Activated CD4-positive, alpha-beta T cell treated with anti-CD3 and anti-CD28 coated beads, Interleukin-2, amount 10 ng/mL, durations not matched to agents 7 days and 5 days (primary cell): ENCODE results near the gene TGM1. TPM values are rescaled to one million over a fixed set of nuclear protein-coding genes. Genes with fewer than 3 reads are reported as not detected.
"Not testable (repeated sequence)": the region's sequence is repeated elsewhere in the genome, so short reads cannot be mapped to it uniquely, and the experiment has no call there.

Experiments used
- CTCF ChIA-PET: fragments of 350-600 bp; sonication (Branson Sonifier 250); formaldehyde crosslinking; loops from one replicate; lab custom pipeline; 2021; ENCODE audit warnings: antibody characterized with exemption; lab: Charles Lee
- POLR2A ChIA-PET: fragments of 350-600 bp; sonication (Branson Sonifier 250); formaldehyde crosslinking; loops from one replicate; lab custom pipeline; 2021; ENCODE audit warnings: antibody characterized with exemption; lab: Charles Lee
- DNase-seq: peaks from one replicate; pipeline ENCODE4 v3.0.0-alpha.2; 2020
- H3K27ac Mint-ChIP-seq: one replicate; pipeline ENCODE4 v1.8.0; 2021; ENCODE audit warnings: mild to moderate bottlenecking, moderate library complexity, mixed read lengths
- H3K27me3 Mint-ChIP-seq: one replicate; pipeline ENCODE4 v1.8.0; 2021; ENCODE audit warnings: mixed read lengths
- H3K36me3 Mint-ChIP-seq: one replicate; pipeline ENCODE4 v1.8.0; 2021; ENCODE audit warnings: low read depth, mixed read lengths
- H3K4me1 Mint-ChIP-seq: one replicate; pipeline ENCODE4 v1.8.0; 2021; ENCODE audit warnings: mixed read lengths
- H3K4me3 Mint-ChIP-seq: one replicate; pipeline ENCODE4 v1.8.0; 2021; ENCODE audit warnings: mild to moderate bottlenecking, moderate library complexity, mixed read lengths
- H3K9me3 Mint-ChIP-seq: one replicate; pipeline ENCODE4 v1.8.0; 2021; ENCODE audit warnings: mixed read lengths
- total RNA-seq, 2 experiments: library from RNA; stranded (reverse); gene quantifications; one replicate each; pipeline ENCODE4 v1.2.3, GENCODE V29; 2021

Gene TGM1
- total RNA-seq, 2 experiments from 2014 or later: 6.5 TPM

DNA sequence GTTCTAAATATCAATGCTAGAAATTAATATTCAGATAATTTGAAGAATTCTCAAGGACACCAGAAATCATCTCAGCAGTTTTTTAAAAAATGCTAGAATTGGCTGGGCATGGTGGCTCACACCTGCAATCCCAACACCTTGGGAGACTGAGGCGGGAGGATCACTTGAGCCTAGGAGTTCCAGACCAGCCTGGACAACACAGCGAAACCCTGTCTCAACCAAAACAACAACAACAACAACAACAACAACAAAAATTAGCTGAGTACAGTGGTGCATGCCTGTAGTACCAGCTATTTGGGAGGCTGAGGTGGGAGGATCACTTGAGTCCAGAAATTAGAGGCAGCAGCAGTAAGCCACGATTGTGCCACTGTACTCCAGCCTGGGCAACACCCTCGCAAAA, 43.9 kb downstream of the TGM1 start:
- POLR2A ChIA-PET: no interaction called here
- no peak for DNase-seq
- Mint-ChIP-seq H3K4me3 (no peak overlapping the region), H3K36me3 (peaks cover 12% of the 10 kb centered on the region), H3K27me3 (no peaks in the 10 kb centered on the region), H3K9me3 (no peaks in the 10 kb centered on the region), H3K27ac (no peak overlapping the region), H3K4me1 (peaks cover 29% of the 10 kb centered on the region)
- CTCF ChIA-PET: interaction anchor here (0.9 to 2.1 kb wide), 6 partner anchors 8 to 212 kb away, joined by 3 to 14 read pairs (median 4); partner anchors contain the start of gene TINF2

DNA sequence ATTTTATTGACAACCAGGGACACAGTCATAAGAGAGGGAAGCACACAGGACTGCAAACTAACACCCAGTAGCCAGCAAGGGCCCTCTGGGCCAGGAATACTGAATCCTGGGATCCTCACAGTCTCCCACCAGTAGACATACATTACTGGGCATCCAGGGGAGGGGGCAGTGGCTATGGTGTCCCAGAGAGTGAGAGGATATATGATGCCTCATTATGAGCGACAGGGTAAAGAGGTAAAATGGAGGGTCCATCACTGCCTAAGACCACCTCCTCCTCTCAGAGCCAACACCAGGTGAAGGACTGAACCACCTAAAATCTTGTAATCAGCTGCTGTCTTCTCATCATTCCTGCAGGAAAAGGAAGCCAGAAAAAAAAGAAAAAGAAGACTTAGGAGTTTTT, 46.1 kb downstream of the TGM1 start:
- Mint-ChIP-seq H3K27ac (peak overlapping the region; percentile 95), H3K4me1 (peaks cover 43% of the 10 kb centered on the region), H3K36me3 (peaks cover 16% of the 10 kb centered on the region)
- H3K4me3 Mint-ChIP-seq, H3K27me3 Mint-ChIP-seq, DNase-seq, H3K9me3 Mint-ChIP-seq, POLR2A ChIA-PET: not testable (repeated sequence)
- CTCF ChIA-PET: interaction anchor here (1.4 to 2.4 kb wide), 5 partner anchors 11 to 80 kb away, joined by 5 to 20 read pairs (median 7); partner anchors contain the start of genes RABGGTA, TINF2 and TSSK4

DNA sequence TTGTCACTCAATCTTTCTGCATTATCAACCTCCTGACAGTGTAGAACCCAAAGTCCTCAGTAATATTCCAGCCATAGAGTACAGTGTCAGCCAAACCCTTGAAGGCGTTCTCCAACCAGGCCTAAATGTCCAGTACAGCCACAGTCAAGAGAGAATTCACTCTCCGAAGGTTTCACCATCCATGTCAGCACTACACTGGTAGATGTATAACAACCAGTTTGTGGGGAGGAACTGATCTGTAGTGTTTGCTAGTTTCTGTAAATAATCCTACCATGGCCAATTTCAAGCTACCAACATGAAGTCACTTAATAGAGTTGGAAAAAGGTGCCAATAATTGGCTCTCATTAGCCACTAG, 46.7 kb downstream of the TGM1 start:
- Mint-ChIP-seq H3K4me1 (peaks cover 49% of the 10 kb centered on the region), H3K27ac (peak overlapping the region; percentile 95), H3K27me3 (no peaks in the 10 kb centered on the region), H3K9me3 (no peaks in the 10 kb centered on the region), H3K4me3 (peak overlapping the region; percentile 92), H3K36me3 (peaks cover 21% of the 10 kb centered on the region)
- no peak for DNase-seq
- ChIA-PET CTCF (interaction anchor here (0.7 to 2.5 kb wide), 17 partner anchors 10 to 215 kb away, joined by 3 to 20 read pairs (median 5); partner anchors contain the start of genes CIDEB, GMPR2, IRF9 and RABGGTA), POLR2A (interaction anchor here (0.6 to 1.4 kb wide), 3 partner anchors 19 to 117 kb away, joined by 3 to 7 read pairs (median 4); partner anchors contain the start of gene IPO4)

DNA sequence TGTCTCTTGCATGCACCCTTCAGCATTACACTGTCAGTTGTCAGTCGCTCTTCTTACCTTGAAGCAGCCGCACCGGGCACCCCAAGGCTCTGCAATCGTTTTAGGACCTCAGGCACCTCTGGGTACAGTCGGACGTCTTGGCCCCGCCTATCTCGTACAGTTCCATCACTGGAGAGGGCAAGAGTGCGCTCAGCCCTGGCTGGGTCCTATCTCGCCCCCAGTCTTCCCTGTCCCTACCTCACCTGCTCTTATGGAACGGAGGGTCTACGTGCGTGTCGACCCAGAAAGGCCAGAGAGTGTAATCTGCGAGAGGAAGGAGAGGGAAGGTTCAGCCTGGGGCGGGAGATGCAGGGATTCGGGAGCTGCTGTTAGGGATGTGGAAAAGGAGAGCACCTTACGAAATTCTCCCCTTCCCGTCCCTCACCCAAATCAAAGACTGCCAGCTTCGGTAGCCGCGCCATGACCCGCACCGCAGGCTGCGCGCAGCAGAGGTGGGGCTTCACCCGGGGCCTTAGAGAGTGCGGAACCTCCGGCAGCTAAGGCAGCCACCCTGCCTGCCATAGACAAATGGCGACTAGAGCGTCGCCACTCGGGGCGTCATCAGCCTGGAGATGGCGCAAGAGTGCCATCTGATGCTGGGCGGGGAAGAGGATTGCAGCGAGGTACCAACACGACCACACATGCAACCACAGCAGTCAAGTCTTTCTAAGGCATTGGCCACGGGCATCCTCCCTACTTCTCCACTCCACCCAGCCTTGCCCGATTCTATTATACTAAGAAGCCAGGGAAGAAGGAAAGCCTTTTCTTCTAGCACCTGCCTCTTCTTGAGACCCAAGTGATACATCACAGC, 47.3 kb downstream of the TGM1 start, which contains the start of gene MDP1:
Gene MDP1, minus strand, starts transcription at position 572 of the 850 bp plus-strand sequence. Its CDS starts 111 bp downstream, at position 461.
- Mint-ChIP-seq H3K27ac (peak within 1 kb of the TSS; percentile 95), H3K27me3 (no peaks in the 10 kb centered on the region), H3K4me1 (peaks cover 50% of the 10 kb centered on the region), H3K4me3 (peak within 1 kb of the TSS; percentile 92), H3K36me3 (peaks cover 27% of the 10 kb centered on the region), H3K9me3 (no peaks in the 10 kb centered on the region)
- POLR2A ChIA-PET: interaction anchor here (0.6 to 1.4 kb wide), 3 partner anchors 19 to 117 kb away, joined by 3 to 7 read pairs (median 4); partner anchors contain the start of gene IPO4
- CTCF ChIA-PET: interaction anchor here (0.6 to 2.5 kb wide), 26 partner anchors 10 to 226 kb away, joined by 3 to 20 read pairs (median 4); partner anchors contain the start of genes CIDEB, GMPR2, IRF9 and LTB4R
- peak; percentile 92 for DNase-seq

DNA sequence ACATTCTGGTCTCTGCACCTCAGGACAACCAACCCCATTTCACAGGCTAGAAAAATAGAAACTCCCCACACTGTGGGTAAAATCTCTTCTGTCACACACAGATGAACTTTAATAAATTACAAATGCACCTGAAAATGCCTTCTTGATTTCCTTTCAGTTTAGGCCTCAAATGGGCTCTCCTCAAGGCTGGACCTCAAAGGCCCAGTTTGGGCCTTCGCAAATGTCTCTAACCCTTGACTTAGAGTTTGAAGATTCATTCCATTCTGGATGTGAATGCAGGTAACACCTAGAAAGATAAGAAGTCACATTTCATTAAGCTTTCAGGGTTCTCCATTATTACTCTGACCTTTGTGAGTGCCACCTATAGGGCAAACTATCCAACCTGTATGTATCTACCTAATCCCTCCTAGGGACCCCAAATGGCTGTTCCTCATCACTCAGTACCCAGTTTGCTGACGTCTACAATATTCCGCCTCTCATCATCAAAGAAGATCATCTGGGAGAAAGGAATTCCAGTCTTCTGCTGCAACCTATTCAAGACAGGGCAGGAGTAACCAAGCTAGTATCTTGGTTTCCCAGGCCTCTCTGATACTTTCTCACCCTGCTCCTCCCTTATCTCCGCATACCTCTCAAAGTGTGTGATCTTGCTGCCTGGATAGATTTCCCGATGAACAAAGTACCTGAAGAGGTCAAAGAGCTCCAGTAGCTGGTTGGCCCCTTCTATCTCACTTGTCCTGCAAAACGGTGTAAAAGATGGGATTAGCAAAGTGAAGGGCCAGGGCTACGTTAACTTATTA, 48.9 kb downstream of the TGM1 start:
- POLR2A ChIA-PET: interaction anchor here (0.6 to 0.8 kb wide), 5 partner anchors 28 to 1208 kb away, joined by 3 to 6 read pairs (median 4); partner anchors contain the start of genes DCAF11, NRL and TINF2
- Mint-ChIP-seq H3K27me3 (no peaks in the 10 kb centered on the region), H3K36me3 (peaks cover 37% of the 10 kb centered on the region), H3K27ac (peak overlapping the region; percentile 95), H3K4me1 (peaks cover 52% of the 10 kb centered on the region), H3K4me3 (peak overlapping the region; percentile 84), H3K9me3 (no peaks in the 10 kb centered on the region)
- CTCF ChIA-PET: interaction anchor here (0.6 to 2.5 kb wide), 14 partner anchors 19 to 217 kb away, joined by 3 to 14 read pairs (median 5); partner anchors contain the start of genes CIDEB, IPO4, IRF9 and LTB4R
- DNase-seq: no peak

DNA sequence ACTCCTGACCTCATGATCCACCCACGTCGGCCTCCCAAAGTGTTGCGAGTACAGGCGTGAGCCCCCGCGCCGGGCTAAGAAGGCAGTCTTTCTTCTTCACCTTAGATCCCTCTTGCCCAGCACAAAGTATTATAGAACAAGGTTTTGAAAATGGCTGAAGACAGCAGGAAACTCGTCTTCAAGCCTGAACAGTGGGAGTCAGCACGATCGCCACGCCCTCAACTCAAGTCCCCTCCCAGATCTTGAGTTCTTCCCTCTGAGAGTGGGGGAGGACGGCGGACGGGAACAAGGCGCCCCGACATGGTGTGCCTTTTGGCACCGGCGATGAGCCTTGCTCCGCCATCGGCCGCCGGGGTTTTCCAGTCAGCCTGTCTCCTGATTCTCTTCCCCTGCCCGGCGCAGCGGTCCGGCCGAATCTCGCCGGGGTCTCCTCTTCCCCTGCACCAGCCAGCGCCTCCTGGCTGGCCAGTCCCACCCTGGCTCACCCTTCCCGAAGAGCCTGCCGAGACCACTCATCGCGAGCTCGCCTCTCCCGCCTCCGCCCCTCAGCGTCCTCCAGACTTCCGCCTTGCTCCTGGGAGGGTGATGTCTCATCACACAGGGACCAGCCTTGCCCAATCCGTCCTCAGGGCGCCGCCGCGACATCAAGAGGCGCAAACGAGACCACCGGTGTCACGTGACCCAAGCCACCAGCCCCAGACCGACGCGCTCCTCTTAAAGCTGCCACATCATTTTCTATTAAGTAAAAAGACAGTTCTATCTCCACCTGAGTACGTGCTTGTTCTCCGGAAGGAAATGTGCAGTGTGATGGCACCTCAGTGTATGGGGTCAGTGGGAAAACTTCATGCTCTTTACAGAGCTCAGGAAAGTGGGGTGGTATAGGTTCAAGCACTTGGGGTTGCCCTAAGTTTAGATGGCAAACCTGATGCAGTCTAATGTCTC, 49.8 kb downstream of the TGM1 start, which contains the start of gene CHMP4A:
Gene CHMP4A, minus strand, starts transcription at position 565 of the 942 bp plus-strand sequence. Its CDS starts 49 bp downstream, at position 516.
- ChIA-PET POLR2A (interaction anchor here (0.6 to 0.8 kb wide), 4 partner anchors 29 to 99 kb away, joined by 3 to 4 read pairs (median 4); partner anchors contain the start of genes DCAF11 and TINF2), CTCF (interaction anchor here (0.6 to 2.2 kb wide), 14 partner anchors 18 to 624 kb away, joined by 3 to 14 read pairs (median 4); partner anchors contain the start of genes CIDEB, IPO4, IRF9 and LTB4R)
- Mint-ChIP-seq H3K27ac (peak within 1 kb of the TSS; percentile 95), H3K27me3 (no peaks in the 10 kb centered on the region), H3K4me1 (peaks cover 52% of the 10 kb centered on the region), H3K4me3 (peak within 1 kb of the TSS; percentile 84), H3K36me3 (peaks cover 41% of the 10 kb centered on the region), H3K9me3 (no peaks in the 10 kb centered on the region)
- peak; percentile 99 for DNase-seq

DNA sequence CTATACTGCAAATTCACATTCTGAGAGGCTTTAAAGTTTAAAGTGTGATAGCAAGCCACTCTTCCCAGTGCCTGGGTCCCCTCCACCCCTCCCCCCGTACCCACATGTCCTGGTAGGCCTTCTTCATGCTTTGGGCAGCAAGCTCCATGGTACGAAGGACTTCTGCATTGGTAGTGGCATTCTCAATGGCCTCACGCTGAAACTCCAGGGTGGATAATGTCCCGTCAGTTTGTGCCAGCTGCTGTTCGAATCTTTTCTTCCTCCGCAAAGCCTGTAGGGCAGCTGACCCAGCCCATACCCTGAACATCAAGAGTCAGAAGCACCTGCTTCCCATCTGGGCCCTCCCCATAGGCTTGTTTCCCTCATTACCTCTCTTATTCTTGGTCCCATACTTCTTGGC, 51.7 kb downstream of the TGM1 start:
- Mint-ChIP-seq H3K36me3 (peaks cover 51% of the 10 kb centered on the region), H3K27ac (peak overlapping the region; percentile 95), H3K4me1 (peaks cover 49% of the 10 kb centered on the region), H3K4me3 (peak overlapping the region; percentile 84), H3K27me3 (no peaks in the 10 kb centered on the region), H3K9me3 (no peaks in the 10 kb centered on the region)
- no peak for DNase-seq
- ChIA-PET POLR2A (interaction anchor here (0.6 kb wide), 1 partner anchor 63 kb away, joined by 3 read pairs; no protein-coding TSS in a partner anchor), CTCF (interaction anchor here (0.9 to 2.0 kb wide), 6 partner anchors 9 to 220 kb away, joined by 3 to 7 read pairs (median 4); partner anchors contain the start of genes IRF9 and TM9SF1)

DNA sequence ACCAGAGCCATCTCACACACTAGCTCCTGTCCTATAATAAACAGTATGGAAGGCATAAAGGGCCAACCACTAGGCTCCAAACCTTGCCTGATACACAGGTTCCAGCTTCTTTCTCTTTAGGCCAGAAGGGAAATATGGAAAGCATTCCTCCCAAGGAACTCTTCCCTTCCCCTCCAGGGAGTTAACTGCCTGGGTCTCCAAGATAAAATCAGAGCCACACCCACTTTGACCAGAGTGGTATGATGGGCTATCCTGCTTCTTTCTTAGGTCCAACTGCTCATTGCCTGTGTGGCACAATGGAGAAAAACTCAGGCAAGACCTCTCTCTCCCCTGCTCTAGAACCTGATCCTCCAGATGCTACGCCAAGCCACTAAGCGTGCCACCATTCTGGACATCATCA, 55.4 kb downstream of the TGM1 start:
- no peak overlapping the region for H3K4me3 Mint-ChIP-seq
- peaks cover 82% of the 10 kb centered on the region for H3K36me3 Mint-ChIP-seq
- CTCF ChIA-PET: interaction anchor here (2.0 to 2.6 kb wide), 2 partner anchors 12 to 47 kb away, joined by 7 read pairs; partner anchors contain the start of genes IRF9 and TM9SF1
- H3K4me1 Mint-ChIP-seq: peaks cover 26% of the 10 kb centered on the region
- no peak overlapping the region for H3K27ac Mint-ChIP-seq
- no peaks in the 10 kb centered on the region for H3K27me3 Mint-ChIP-seq
- DNase-seq: no peak
- POLR2A ChIA-PET: interaction anchor here (0.6 kb wide), 1 partner anchor 783 kb away, joined by 4 read pairs; no protein-coding TSS in a partner anchor
- H3K9me3 Mint-ChIP-seq: peaks cover 7% of the 10 kb centered on the region

DNA sequence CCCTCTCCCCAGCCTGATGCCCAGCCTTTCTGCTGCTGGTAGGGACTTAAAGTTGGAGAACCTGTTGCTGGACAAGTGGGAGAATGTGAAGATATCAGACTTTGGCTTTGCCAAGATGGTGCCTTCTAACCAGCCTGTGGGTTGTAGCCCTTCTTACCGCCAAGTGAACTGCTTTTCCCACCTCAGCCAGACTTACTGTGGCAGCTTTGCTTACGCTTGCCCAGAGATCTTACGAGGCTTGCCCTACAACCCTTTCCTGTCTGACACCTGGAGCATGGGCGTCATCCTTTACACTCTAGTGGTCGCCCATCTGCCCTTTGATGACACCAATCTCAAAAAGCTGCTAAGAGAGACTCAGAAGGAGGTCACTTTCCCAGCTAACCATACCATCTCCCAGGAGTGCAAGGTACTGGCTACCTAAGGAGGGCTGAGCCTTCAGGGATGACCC, 55.8 kb downstream of the TGM1 start:
- Mint-ChIP-seq H3K4me3 (no peak overlapping the region), H3K27me3 (no peaks in the 10 kb centered on the region), H3K4me1 (peaks cover 23% of the 10 kb centered on the region), H3K9me3 (peaks cover 9% of the 10 kb centered on the region), H3K27ac (no peak overlapping the region), H3K36me3 (peaks cover 85% of the 10 kb centered on the region)
- DNase-seq: no peak
- ChIA-PET CTCF (interaction anchor here (2.6 kb wide), 1 partner anchor 12 kb away, joined by 7 read pairs; the partner anchor contains the start of gene TM9SF1), POLR2A (interaction anchor here (0.6 kb wide), 1 partner anchor 783 kb away, joined by 4 read pairs; no protein-coding TSS in a partner anchor)

DNA sequence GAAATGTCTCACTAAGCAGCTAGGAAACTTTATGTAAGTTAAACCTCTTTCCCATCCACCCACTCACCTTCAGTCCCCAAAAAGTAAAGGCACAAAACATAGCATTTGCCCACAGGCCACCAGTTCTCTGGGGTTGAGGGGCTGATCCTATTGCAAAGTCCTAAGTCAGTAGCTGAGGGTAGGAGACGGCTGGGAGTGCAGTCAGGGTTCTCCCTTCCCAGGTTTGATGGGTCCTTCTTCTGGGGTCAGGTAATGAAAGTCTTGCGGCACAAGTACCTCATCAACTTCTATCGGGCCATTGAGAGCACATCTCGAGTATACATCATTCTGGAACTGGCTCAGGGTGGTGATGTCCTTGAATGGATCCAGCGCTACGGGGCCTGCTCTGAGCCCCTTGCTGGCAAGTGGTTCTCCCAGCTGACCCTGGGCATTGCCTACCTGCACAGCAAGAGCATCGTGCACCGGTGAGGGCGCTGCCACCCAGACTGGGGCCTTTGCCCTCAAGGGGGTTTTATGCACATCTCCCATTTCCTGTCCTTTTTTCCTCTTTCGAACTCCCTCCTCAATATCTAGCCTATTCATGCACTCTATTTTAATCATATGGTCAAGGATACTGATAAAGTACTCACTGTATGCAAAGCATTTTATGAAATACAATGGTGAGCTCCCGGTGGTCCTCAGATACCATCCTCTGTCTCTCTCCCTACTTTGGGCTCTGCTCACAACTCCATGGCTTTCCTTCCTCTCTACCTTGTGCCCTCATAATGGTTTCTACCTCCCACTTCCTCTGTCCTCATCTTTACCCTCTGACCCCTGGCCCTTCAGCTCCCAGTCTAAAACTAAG, 56.5 kb downstream of the TGM1 start:
- ChIA-PET POLR2A (no interaction called here), CTCF (interaction anchor here (0.6 to 2.6 kb wide), 4 partner anchors 9 to 36 kb away, joined by 3 to 7 read pairs (median 5); partner anchors contain the start of genes MDP1, TINF2 and TM9SF1)
- DNase-seq: no peak
- peaks cover 88% of the 10 kb centered on the region for H3K36me3 Mint-ChIP-seq
- peaks cover 11% of the 10 kb centered on the region for H3K9me3 Mint-ChIP-seq
- H3K27ac Mint-ChIP-seq: no peak overlapping the region
- H3K27me3 Mint-ChIP-seq: no peaks in the 10 kb centered on the region
- peaks cover 18% of the 10 kb centered on the region for H3K4me1 Mint-ChIP-seq
- no peak overlapping the region for H3K4me3 Mint-ChIP-seq
